K562 (cell line): ENCODE results near the gene ZFAND6. TPM values are rescaled to one million over a fixed set of nuclear protein-coding genes. Genes with fewer than 3 reads are reported as not detected.
A peak's percentile ranks its signal among the peaks of the same experiment; 100 is the strongest.

Experiments
- ARHGAP35 ChIP-seq: fragments of 450-650 bp; IDR thresholded peaks from 2 replicates; pipeline ENCODE4 v1.6.1; 2018; ENCODE audit not compliant: partially characterized antibody
- CBX3 ChIP-seq, 2 experiments: IDR thresholded peaks; 1 replicate in 1 of 2; 2 replicates in 1 of 2; pipeline ENCODE4 v1.6.1; 2012; ENCODE audit warnings: inconsistent platforms in 2 of 2, low read length in 2 of 2, borderline replicate concordance in 1 of 2, control low read depth in 1 of 2
- CC2D1A ChIP-seq: fragments of 450-650 bp; IDR thresholded peaks from 2 replicates; pipeline ENCODE4 v1.6.1; 2017; ENCODE audit warnings: mild to moderate bottlenecking
- HDGF ChIP-seq: fragments of 450-650 bp; IDR thresholded peaks from 2 replicates; pipeline ENCODE4 v1.6.1; 2016
- HIVEP1 ChIP-seq: fragments of 250-450 bp; sonication (Bioruptor Pico); IDR thresholded peaks from 2 replicates; pipeline ENCODE4 v1.4.0; 2020; ENCODE audit warnings: mild to moderate bottlenecking
- MAFF ChIP-seq: IDR thresholded peaks from 2 replicates; pipeline ENCODE4 v1.6.1; 2012; ENCODE audit warnings: low read length, improper control_type of control experiment
- POLR2A ChIP-seq: fragments of 450-650 bp; conservative IDR thresholded peaks from 2 replicates; pipeline ENCODE4 v1.6.1; 2016
- POU5F1 ChIP-seq: fragments of 150-350 bp; IDR thresholded peaks from 2 replicates; pipeline ENCODE4 v1.6.1; 2014; ENCODE audit warnings: borderline replicate concordance, low read length, low read depth, mild to moderate bottlenecking; ENCODE audit not compliant: partially characterized antibody
- RBFOX2 ChIP-seq: fragments of 200-400 bp; formaldehyde crosslinking; IDR thresholded peaks from 2 replicates; pipeline ENCODE4 v1.6.1; 2017; ENCODE audit warnings: low read depth, mild to moderate bottlenecking, low read length, moderate library complexity
- RBM15 ChIP-seq: fragments of 200-400 bp; formaldehyde crosslinking; IDR thresholded peaks from 2 replicates; pipeline ENCODE4 v1.6.1; 2018; ENCODE audit warnings: mild to moderate bottlenecking, low read length, moderate library complexity; ENCODE audit not compliant: insufficient read depth
- TCF3 ChIP-seq: sonication (generic); formaldehyde crosslinking; IDR thresholded peaks from 2 replicates; pipeline ENCODE4 v1.4.0; 2020; ENCODE audit warnings: mild to moderate bottlenecking, missing genetic modification reagents
- TRIM24 ChIP-seq, 2 experiments: fragments of 450-650 bp; IDR thresholded peaks; 2 replicates each; pipeline ENCODE4 v1.6.1; 2016
- WHSC1 ChIP-seq: IDR thresholded peaks from one replicate; pipeline ENCODE4 v1.6.1; 2012; ENCODE audit warnings: low read length, control low read depth, inconsistent platforms
- ZNF23 ChIP-seq: fragments of 250-450 bp; sonication (Bioruptor Pico); IDR thresholded peaks from 2 replicates; pipeline ENCODE4 v1.4.0; 2020; ENCODE audit warnings: mild to moderate bottlenecking
- ZZZ3 ChIP-seq: fragments of 450-650 bp; IDR thresholded peaks from 2 replicates; pipeline ENCODE4 v1.6.1; 2016; ENCODE audit warnings: antibody characterized with exemption, mild to moderate bottlenecking, moderate library complexity
- polyA plus RNA-seq, 8 experiments: library from polyadenylated mRNA; depleted of rRNA in 4 of 8; stranded (reverse) in 5 of 8; unstranded in 3 of 8; fragments of >200 nt; fragmentation: Nextera tagmentation in 2 of 8; fragmentation: Illumina TruSeq in 1 of 8; extraction: Ambion mirVana in 2 of 8; extraction: Trizol in 1 of 8; gene quantifications; 2 replicates each; pipeline versions ENCODE4 v1.2.1 to v1.2.3, GENCODE V29; 2011 to 2014; ENCODE audit warnings: inconsistent platforms in 1 of 8, missing spikeins in 1 of 8
- total RNA-seq, 7 experiments: library from RNA; depleted of rRNA in 6 of 7; stranded (reverse); fragments of >200 nt in 6 of 7; fragmentation: Illumina TruSeq in 2 of 7; extraction: Trizol in 2 of 7; gene quantifications; 2 replicates each; pipeline versions ENCODE4 v1.2.1 to v1.2.3, GENCODE V29; 2011 to 2021; ENCODE audit warnings: low replicate concordance in 1 of 7
- TF ChIP-seq, protein P1 (sequence below), 2 experiments: fragments of 150-350 bp in 1 of 2; IDR thresholded peaks; 2 replicates each; pipeline ENCODE4 v1.6.1; 2012 to 2016; ENCODE audit warnings: low read depth in 2 of 2, low read length in 2 of 2, mild to moderate bottlenecking in 1 of 2, moderate library complexity in 1 of 2
- TF ChIP-seq, protein P2 (sequence below): fragments of 450-650 bp; IDR thresholded peaks from 2 replicates; pipeline ENCODE4 v1.6.1; 2014; ENCODE audit warnings: low read depth, mild to moderate bottlenecking, moderate library complexity, borderline replicate concordance
- TF ChIP-seq, protein P3 (sequence below): fragments of 450-650 bp; formaldehyde crosslinking; IDR thresholded peaks from 2 replicates; pipeline ENCODE4 v1.4.0; 2020; ENCODE audit warnings: mild to moderate bottlenecking, mixed read lengths
- TF ChIP-seq, protein P4 (sequence below): fragments of 450-650 bp; IDR thresholded peaks from one replicate; pipeline ENCODE4 v1.6.1; 2018; ENCODE audit warnings: mild to moderate bottlenecking, moderate library complexity; ENCODE audit not compliant: partially characterized antibody

ZFAND6 gene
- total and polyA plus RNA-seq, 9 of the 15 experiments (the other 6 are each of a cell fraction or from before 2014, with no cell fraction given) = 53.9 to 206 (median 88.9) TPM

DNA sequence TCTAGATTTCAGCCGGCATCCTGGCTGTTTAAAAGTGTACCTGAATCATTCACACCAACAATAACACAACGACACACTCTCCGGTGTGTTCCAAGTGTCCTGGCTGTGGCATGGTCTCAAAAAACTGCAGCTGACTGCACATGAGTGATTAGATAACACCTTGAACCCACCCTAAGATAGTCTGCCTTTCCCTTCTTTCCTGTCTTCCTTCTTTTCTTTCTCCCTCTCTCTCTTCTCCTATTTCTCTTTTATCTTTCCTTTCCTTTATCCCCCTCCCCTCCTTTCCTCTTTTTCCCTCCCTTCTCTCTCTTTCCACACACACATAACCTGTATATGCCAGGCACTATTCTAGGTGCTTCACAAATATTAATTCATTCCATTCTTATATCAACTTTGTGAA lies 92.1 kb downstream of the ZFAND6 start (continued):
- TF ChIP-seq, protein P1, sequence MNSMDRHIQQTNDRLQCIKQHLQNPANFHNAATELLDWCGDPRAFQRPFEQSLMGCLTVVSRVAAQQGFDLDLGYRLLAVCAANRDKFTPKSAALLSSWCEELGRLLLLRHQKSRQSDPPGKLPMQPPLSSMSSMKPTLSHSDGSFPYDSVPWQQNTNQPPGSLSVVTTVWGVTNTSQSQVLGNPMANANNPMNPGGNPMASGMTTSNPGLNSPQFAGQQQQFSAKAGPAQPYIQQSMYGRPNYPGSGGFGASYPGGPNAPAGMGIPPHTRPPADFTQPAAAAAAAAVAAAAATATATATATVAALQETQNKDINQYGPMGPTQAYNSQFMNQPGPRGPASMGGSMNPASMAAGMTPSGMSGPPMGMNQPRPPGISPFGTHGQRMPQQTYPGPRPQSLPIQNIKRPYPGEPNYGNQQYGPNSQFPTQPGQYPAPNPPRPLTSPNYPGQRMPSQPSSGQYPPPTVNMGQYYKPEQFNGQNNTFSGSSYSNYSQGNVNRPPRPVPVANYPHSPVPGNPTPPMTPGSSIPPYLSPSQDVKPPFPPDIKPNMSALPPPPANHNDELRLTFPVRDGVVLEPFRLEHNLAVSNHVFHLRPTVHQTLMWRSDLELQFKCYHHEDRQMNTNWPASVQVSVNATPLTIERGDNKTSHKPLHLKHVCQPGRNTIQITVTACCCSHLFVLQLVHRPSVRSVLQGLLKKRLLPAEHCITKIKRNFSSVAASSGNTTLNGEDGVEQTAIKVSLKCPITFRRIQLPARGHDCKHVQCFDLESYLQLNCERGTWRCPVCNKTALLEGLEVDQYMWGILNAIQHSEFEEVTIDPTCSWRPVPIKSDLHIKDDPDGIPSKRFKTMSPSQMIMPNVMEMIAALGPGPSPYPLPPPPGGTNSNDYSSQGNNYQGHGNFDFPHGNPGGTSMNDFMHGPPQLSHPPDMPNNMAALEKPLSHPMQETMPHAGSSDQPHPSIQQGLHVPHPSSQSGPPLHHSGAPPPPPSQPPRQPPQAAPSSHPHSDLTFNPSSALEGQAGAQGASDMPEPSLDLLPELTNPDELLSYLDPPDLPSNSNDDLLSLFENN (IDR thresholded peaks at IDR 0.05; ENCODE audit: low read depth in 2 of 2, low read length in 2 of 2) = no peak
- TF ChIP-seq CC2D1A = no peak
- no peak for TF ChIP-seq TCF3 (CRISPR knock-in tag)
- TF ChIP-seq TRIM24 (IDR thresholded peaks at IDR 0.05) = 0 out of 4 replicates have a peak, but pooled peaks of 1 of the 2 experiments have one; percentile 13
- TF ChIP-seq ZZZ3 = no peak
- TF ChIP-seq POLR2A = no peak
- TF ChIP-seq, protein P2, sequence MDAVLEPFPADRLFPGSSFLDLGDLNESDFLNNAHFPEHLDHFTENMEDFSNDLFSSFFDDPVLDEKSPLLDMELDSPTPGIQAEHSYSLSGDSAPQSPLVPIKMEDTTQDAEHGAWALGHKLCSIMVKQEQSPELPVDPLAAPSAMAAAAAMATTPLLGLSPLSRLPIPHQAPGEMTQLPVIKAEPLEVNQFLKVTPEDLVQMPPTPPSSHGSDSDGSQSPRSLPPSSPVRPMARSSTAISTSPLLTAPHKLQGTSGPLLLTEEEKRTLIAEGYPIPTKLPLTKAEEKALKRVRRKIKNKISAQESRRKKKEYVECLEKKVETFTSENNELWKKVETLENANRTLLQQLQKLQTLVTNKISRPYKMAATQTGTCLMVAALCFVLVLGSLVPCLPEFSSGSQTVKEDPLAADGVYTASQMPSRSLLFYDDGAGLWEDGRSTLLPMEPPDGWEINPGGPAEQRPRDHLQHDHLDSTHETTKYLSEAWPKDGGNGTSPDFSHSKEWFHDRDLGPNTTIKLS = no peak
- no peak for TF ChIP-seq RBFOX2
- no peak for TF ChIP-seq HDGF
- TF ChIP-seq, protein P3, sequence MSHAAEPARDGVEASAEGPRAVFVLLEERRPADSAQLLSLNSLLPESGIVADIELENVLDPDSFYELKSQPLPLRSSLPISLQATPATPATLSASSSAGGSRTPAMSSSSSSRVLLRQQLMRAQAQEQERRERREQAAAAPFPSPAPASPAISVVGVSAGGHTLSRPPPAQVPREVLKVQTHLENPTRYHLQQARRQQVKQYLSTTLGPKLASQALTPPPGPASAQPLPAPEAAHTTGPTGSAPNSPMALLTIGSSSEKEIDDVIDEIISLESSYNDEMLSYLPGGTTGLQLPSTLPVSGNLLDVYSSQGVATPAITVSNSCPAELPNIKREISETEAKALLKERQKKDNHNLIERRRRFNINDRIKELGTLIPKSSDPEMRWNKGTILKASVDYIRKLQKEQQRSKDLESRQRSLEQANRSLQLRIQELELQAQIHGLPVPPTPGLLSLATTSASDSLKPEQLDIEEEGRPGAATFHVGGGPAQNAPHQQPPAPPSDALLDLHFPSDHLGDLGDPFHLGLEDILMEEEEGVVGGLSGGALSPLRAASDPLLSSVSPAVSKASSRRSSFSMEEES (CRISPR knock-in tag) = no peak
- TF ChIP-seq HIVEP1 (CRISPR knock-in tag) = no peak
- no peak for TF ChIP-seq CBX3 (IDR thresholded peaks at IDR 0.05; ENCODE audit: borderline replicate concordance in 1 of 2, low read length in 2 of 2)
- TF ChIP-seq MAFF = no peak
- no peak for TF ChIP-seq ZNF23
- TF ChIP-seq ARHGAP35 = peak; percentile 34
- no peak for TF ChIP-seq WHSC1
- TF ChIP-seq RBM15 = no peak
- TF ChIP-seq, protein P4, sequence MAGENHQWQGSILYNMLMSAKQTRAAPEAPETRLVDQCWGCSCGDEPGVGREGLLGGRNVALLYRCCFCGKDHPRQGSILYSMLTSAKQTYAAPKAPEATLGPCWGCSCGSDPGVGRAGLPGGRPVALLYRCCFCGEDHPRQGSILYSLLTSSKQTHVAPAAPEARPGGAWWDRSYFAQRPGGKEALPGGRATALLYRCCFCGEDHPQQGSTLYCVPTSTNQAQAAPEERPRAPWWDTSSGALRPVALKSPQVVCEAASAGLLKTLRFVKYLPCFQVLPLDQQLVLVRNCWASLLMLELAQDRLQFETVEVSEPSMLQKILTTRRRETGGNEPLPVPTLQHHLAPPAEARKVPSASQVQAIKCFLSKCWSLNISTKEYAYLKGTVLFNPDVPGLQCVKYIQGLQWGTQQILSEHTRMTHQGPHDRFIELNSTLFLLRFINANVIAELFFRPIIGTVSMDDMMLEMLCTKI = no peak
- no peak for TF ChIP-seq POU5F1
